Stimulated activated CD4-positive, alpha-beta T cell treated with anti-CD3 and anti-CD28 coated beads, Interleukin-1b, Interleukin-23, amount 100 ng/mL, for 4 hours (primary cell): ENCODE measurements around the gene LRRC37B.
"Not testable (repeated sequence)": the region's sequence is repeated elsewhere in the genome, so short reads cannot be mapped to it uniquely, and the experiment has no call there.

Source experiments
- DNase-seq, 2 donors: peaks; one replicate each; pipeline ENCODE4 v3.0.0-alpha.2; 2020; ENCODE audit warnings: low read depth in 2 of 2

LRRC37B gene

GRCh38 chr17:32006957-32007462 lies at the start of gene LRRC37B:
Gene LRRC37B (plus strand): TSS chr17:32007383. CDS start chr17:32021393, 14,010 bp downstream.
- peak; percentile 87 to 89 for DNase-seq

GRCh38 chr17:31964131-31964530 lies 43.1 kb upstream of the LRRC37B start:
- not testable (repeated sequence) for DNase-seq

- DNase-seq = no peak
Observed at GRCh38 chr17:31967648-31968047, 39.5 kb upstream of the LRRC37B start.

GRCh38 chr17:31970416-31970815 lies 36.8 kb upstream of the LRRC37B start:
- DNase-seq = not testable (repeated sequence)

- DNase-seq = not testable (repeated sequence)
Observed at GRCh38 chr17:31974269-31975071, 32.7 kb upstream of the LRRC37B start.

- DNase-seq = not testable (repeated sequence)
Observed at GRCh38 chr17:31975391-31975790, 31.8 kb upstream of the LRRC37B start.

- not testable (repeated sequence) for DNase-seq
Observed at GRCh38 chr17:31991821-31992220, 15.4 kb upstream of the LRRC37B start.

- DNase-seq = no peak
Observed at GRCh38 chr17:31997005-31997404, 10.2 kb upstream of the LRRC37B start.

- DNase-seq = peak; percentile 17 to 27
Observed at GRCh38 chr17:32007463-32008298, 498 bp downstream of the LRRC37B start.

GRCh38 chr17:32009262-32009542 lies 2.0 kb downstream of the LRRC37B start:
- DNase-seq = no peak

GRCh38 chr17:32010114-32010513 lies 2.9 kb downstream of the LRRC37B start:
- DNase-seq = no peak

- DNase-seq = no peak
Observed at GRCh38 chr17:32015245-32016013, 8.2 kb downstream of the LRRC37B start.

GRCh38 chr17:32016231-32016630 lies 9.0 kb downstream of the LRRC37B start:
- DNase-seq = no peak

- no peak for DNase-seq
Observed at GRCh38 chr17:32019228-32019627, 12.0 kb downstream of the LRRC37B start.

GRCh38 chr17:32020943-32021614 lies 13.9 kb downstream of the LRRC37B start:
- no peak for DNase-seq

GRCh38 chr17:32021615-32021955 lies 14.4 kb downstream of the LRRC37B start:
- DNase-seq = no peak

- not testable (repeated sequence) for DNase-seq
Observed at GRCh38 chr17:32022554-32022953, 15.4 kb downstream of the LRRC37B start.

GRCh38 chr17:32027271-32027670 lies 20.1 kb downstream of the LRRC37B start:
- DNase-seq = not testable (repeated sequence)

GRCh38 chr17:32033223-32033622 lies 26.0 kb downstream of the LRRC37B start:
- no peak for DNase-seq

GRCh38 chr17:32033812-32034211 lies 26.6 kb downstream of the LRRC37B start:
- not testable (repeated sequence) for DNase-seq

GRCh38 chr17:32040246-32040645 lies 33.1 kb downstream of the LRRC37B start:
- not testable (repeated sequence) for DNase-seq
